ENCODE data around the gene ITGB3.

DNA sequence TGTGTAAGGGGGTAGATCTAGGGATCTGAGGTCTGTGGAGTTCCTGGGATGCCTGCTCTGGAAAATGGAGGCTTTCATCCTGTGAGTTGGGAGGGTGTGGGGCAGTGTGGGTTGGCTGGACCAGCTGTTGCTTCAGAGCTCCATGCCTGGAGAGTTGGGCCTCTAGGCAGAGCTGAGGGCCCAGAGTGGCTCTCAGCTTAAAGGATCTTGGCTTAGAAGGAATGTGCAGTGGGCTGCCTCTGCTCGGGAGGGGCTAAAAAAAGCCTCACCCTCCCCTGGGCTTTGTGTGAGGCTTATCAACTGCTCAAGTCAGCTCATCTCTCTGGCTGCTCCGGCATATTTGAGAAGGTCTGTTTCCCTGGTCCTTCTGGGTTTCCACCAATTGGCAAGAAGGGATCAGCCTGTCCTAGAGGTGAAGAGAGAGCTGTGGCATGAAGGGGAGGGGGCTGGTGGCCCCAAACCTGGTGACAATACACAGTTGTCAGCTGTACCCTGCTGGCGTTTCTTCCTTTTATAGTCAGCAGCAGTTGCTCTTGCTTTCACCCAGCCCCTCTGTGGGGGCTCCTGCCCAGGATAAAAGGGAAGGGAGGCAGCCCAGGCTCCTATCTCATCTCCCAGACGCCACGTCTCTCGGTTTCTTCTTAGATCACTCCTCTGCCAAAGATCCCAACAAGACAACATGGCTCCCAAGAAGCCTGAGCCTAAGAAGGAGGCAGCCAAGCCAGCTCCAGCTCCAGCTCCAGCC is 44.7 kb upstream of the ITGB3 start, which contains the start of gene MYL4:
- TF ChIP-seq POLR2AphosphoS5 (IDR thresholded peaks at IDR 0.05) (no peak), POLR2A (IDR thresholded peaks at IDR 0.05) (no peak)
- TF ChIP-seq, protein P1, sequence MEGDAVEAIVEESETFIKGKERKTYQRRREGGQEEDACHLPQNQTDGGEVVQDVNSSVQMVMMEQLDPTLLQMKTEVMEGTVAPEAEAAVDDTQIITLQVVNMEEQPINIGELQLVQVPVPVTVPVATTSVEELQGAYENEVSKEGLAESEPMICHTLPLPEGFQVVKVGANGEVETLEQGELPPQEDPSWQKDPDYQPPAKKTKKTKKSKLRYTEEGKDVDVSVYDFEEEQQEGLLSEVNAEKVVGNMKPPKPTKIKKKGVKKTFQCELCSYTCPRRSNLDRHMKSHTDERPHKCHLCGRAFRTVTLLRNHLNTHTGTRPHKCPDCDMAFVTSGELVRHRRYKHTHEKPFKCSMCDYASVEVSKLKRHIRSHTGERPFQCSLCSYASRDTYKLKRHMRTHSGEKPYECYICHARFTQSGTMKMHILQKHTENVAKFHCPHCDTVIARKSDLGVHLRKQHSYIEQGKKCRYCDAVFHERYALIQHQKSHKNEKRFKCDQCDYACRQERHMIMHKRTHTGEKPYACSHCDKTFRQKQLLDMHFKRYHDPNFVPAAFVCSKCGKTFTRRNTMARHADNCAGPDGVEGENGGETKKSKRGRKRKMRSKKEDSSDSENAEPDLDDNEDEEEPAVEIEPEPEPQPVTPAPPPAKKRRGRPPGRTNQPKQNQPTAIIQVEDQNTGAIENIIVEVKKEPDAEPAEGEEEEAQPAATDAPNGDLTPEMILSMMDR (IDR thresholded peaks at IDR 0.05 in 8 of 11, conservative IDR thresholded peaks at IDR 0.05 in 3 of 11), result no peak

Measured in spleen (tissue), 7 donors.